GM20431 (cell line): ENCODE measurements around the gene MTCL1.

Experiments
- in situ Hi-C: fragments of 300-500 bp; cut with MseI, MboI; formaldehyde crosslinking; loops from one replicate; pipeline ENCODE4 v1.15.0; 2020; ENCODE audit warnings: low sequenced_read_pairs; ENCODE audit not compliant: unreplicated experiment

Gene MTCL1

GRCh38 chr18:8732442-8733360 lies 27.3 kb downstream of the MTCL1 start:
- in situ Hi-C loops, result no loop called here

- in situ Hi-C loops, result no loop called here
Observed at GRCh38 chr18:8734496-8734895, 29.1 kb downstream of the MTCL1 start.

- in situ Hi-C loops, result no loop called here
Observed at GRCh38 chr18:8735274-8735673, 29.9 kb downstream of the MTCL1 start.

DNA sequence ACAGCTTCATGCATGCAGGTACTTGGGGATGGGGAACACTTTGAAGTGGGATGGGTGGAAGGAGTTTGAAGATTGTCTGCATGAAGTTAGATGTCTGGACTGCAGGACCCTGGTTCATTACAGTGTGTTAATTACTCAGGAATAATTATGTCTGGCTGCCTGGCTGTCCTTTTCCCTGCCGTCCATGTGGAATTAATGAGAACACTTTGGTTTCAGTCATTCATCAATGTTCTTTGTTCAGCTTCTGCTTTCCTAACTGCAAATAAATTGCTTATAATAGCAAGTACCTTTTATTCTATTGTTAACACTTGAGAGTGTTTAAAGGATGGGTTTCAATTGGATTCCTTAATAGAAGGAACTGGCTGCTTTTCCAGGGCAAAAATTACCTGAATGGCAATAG lies 35.8 kb downstream of the MTCL1 start:
- in situ Hi-C loops, result no loop called here

GRCh38 chr18:8741532-8741931 lies 36.2 kb downstream of the MTCL1 start:
- in situ Hi-C loops, result no loop called here

GRCh38 chr18:8742387-8743361 lies 37.3 kb downstream of the MTCL1 start:
- in situ Hi-C loops, result no loop called here

- in situ Hi-C loops, result no loop called here
Observed at GRCh38 chr18:8744038-8744437, 38.7 kb downstream of the MTCL1 start.

DNA sequence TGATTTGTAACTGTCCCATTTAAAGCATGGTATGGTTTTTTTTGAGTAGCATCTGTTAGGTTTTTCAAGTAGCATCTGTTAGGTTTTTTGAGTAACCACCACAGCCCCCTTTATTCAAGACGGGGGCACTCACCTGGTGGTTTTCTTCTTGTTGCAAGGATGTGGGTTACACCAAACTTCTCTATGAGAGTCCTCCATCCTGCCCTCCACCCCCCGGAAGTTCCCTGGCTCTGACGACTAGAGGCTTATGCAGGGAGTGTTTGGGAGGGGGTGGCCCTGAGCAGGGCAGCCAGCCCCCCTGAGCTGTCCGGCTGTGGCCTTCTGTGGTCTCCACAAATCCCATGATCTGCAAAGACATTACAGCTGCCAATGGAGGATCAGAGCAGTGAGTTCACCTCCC lies 39.3 kb downstream of the MTCL1 start:
- in situ Hi-C loops, result no loop called here

DNA sequence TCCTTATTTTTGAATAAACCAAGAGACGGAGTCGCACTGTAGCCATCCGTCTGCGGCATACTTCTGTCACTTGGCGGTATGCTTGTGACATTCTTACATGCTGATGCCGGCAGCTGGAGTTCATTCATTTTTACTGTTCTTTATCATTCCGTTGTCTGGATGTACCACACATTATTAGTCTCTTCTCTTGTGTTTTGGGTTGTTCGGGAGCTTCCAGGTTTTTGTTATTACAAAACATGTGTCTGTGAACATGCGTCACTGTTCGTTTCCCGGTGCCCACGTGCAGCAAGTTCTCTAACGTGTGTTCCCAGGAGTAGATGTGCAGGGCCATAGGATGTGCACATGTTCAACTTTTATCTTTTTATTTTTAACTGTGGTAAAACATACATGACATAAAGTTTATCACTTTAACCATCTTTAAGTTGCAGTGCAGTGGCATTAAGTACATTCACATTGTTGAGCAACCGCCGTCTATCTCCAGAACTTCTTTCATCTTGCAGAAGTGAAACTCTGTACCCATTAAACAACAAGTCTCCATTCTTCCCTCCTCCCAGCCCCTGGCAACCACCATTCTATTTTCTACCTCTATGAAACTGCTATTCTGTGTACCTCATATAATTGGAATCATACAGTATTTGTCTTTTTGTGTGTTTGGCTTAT lies 40.1 kb downstream of the MTCL1 start:
- in situ Hi-C loops, result no loop called here

DNA sequence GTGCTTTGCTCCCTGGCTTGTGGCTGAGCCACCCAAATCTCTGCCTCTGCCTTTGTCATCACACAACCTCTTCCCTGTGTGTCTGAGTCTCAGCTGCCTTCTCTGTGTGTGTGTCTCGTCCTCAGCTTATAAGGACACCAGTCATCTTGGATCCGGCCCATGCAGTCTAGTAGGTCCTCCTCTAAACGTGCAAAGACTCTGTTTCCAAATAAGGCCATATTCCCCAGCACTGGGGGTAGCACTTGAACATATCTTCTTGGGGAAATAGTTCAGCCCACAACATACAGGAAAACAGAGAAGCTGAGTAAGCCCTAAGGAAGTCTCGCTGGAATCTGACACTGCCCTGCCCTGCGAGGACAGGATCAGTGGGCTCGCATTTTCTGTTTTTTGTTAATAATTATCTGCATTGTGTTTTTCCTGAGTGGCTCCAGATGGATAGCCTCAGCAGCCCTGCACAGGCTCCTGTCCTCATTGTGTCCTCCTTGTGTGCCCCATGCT lies 42.1 kb downstream of the MTCL1 start:
- in situ Hi-C loops, result no loop called here

GRCh38 chr18:8749492-8749891 lies 44.1 kb downstream of the MTCL1 start:
- in situ Hi-C loops, result no loop called here

DNA sequence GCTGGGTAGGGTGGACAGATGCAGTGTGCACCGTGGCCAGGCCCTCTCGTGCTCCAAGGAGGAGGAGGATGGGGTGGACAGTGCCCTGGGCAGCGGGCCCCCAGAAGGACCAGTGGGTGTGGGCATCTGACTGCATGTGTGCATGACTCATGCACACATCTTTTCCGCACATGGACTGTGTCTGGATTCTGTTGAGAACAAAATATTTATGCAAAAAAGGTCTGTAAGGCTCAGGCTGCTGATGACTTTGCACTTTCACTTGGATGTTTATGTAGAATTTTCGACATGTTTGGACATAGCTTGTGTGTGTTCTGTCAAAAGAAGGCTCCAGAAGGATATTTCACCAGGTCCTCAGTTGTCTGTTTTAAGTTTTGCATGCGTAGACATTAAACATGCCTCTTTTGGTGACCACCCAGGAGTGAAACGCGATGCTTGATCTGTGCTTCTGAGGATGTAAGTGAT lies 45.6 kb downstream of the MTCL1 start:
- in situ Hi-C loops, result no loop called here

GRCh38 chr18:8751692-8752091 lies 46.3 kb downstream of the MTCL1 start:
- in situ Hi-C loops, result no loop called here

DNA sequence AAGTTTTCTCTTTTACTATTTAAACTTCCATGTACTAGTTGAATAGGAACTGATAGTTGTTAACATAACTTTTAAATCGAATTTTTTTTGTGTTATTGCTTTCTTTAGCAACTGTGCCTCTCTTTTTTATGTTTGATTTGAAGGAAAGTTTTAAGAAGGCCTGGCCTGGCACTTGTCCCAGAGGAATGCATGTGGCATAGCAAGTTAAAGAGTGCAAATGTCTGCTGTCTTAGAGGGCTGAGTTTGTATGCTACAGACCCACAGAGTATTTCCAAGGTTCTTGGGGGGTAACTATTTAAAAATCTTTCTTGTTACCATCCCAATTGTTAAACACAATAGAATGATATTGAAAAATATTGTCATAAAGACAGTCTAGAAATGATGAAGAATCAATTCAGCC lies 47.0 kb downstream of the MTCL1 start:
- in situ Hi-C loops, result no loop called here

DNA sequence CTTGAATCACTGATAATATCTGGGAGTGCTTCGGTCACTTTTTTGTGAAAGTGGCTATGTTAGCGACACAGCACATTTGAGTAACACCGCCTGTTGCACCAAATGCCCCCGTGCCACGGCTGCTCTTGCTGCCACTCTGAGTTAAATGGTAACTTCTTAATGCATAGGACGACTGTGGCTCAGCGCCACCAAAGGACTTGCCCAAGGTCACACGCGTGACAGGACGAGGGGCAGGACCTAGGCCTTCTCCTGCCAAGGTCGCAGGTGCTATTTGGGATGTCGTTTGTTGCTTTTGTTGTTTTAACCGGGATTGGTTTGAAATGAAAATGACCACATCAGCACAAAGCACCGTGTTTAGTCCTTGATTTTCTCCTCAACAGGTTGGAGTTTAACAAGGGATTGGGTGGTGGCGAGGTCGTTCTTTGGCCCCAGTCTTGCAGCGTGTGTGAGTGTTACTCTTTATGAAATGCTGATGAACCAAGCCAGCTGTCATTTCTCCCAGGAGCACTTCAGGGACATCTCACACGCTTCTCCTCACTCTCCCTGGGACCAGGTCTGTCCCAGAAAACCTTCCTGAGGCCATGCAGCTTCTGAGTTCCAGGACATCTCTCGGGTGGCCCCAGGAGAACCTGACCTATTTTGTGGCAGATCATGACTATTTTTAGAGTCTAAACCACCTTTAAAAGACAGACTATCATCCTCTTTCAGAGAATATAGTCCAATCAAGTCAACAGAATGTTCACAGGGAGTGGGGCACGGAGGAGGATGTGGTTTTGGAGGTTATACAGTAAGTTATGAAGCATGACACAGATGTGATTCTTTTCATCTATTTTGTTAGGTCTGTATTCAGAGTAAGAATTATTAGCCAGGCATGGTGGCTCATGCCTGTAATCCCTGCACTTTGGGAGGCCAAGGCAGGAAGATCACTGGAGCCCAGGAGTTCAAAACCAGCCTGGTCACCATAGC lies 49.9 kb downstream of the MTCL1 start:
- in situ Hi-C loops, result no loop called here

GRCh38 chr18:8756571-8756970 lies 51.2 kb downstream of the MTCL1 start:
- in situ Hi-C loops, result no loop called here

GRCh38 chr18:8757396-8757997 lies 52.1 kb downstream of the MTCL1 start:
- in situ Hi-C loops, result no loop called here

DNA sequence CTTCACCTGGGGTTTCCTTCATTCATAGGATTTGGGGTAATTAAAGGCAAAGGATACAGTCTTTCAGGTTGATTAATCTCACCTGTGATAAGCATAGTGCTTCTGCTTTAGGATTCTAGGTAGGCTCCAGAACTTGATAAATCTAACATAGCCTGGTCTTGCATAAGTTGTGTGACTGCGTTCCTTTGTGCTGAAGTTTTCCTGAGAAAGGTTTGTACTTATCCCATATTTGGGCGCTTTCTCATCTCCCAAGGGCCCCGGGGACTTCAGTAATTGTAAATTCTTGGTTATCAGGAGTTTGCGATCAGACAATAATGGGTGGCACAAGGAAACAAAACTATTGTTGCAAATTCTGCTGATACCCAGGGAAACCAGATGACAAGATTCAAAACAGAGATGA lies 53.1 kb downstream of the MTCL1 start:
- in situ Hi-C loops, result no loop called here

DNA sequence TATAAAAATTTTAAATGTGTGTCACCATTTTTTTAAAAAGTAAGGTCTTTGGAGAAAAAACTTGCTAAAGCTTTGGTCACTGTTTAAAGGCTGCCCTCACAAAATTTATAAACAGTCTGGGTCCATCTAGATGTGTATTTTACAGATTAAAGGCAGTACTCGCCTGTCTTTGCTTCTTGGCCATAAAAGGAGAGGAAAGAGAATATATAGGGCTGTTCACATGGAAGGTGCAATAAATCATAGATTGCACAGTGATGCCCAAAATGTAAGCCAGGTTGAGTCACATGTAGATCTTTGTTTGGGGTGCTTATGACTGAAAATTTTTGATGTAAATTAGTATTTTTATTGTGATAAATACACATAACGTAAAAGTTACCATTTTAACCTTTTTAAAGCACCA lies 55.6 kb downstream of the MTCL1 start:
- in situ Hi-C loops, result no loop called here
